ENCODE data around the gene SEC24D. TPM values are rescaled to one million over a fixed set of nuclear protein-coding genes. Genes with fewer than 3 reads are reported as not detected.
"Not testable (repeated sequence)": the region's sequence is repeated elsewhere in the genome, so short reads cannot be mapped to it uniquely, and the experiment has no call there.

The SEC24D gene
- 10.2 TPM for total RNA-seq
- long read RNA-seq, full-length matches to known transcripts, result 11 of 17 reads
- long read RNA-seq, partial matches to known transcripts, result 3 of 17 reads
- long read RNA-seq, other reads (novel, unspliced or antisense), result 3 of 17 reads

GRCh38 chr4:118835571-118836300, at the start of gene SEC24D:
SEC24D (minus strand) TSS chr4:118836126; CDS start chr4:118833696, 2,430 bp downstream.
- peak; percentile 94 for DNase-seq
- intact Hi-C loops (cut with DNase I), result loop anchor here (10.0 kb wide), 1 partner anchor 49 kb away; the partner anchor contains the start of gene SYNPO2
- peak; percentile 98 for ATAC-seq (ENCODE audit: poor library complexity)

GRCh38 chr4:118884716-118885115, 48.8 kb upstream of the SEC24D start:
- intact Hi-C loops (cut with DNase I), result loop anchor here (10.0 kb wide), 1 partner anchor 50 kb away; the partner anchor contains the start of gene SEC24D
- no peak for DNase-seq
- no peak for ATAC-seq (ENCODE audit: poor library complexity)

GRCh38 chr4:118883861-118884260, 47.9 kb upstream of the SEC24D start:
- DNase-seq, result no peak
- intact Hi-C loops (cut with DNase I), result loop anchor here (10.0 kb wide), 1 partner anchor 49 kb away; the partner anchor contains the start of gene SEC24D
- no peak for ATAC-seq (ENCODE audit: poor library complexity)

- intact Hi-C loops (cut with DNase I), result loop anchor here (10.0 kb wide), 1 partner anchor 47 kb away; the partner anchor contains the start of gene SEC24D
- DNase-seq (no peak), ATAC-seq (ENCODE audit: poor library complexity) (no peak)
Measured at GRCh38 chr4:118881512-118882146, 45.7 kb upstream of the SEC24D start.

- intact Hi-C loops (cut with DNase I), result no loop called here
- DNase-seq (no peak), ATAC-seq (ENCODE audit: poor library complexity) (no peak)
Measured at GRCh38 chr4:118879409-118879808, 43.5 kb upstream of the SEC24D start.

- DNase-seq; intact Hi-C loops (cut with DNase I): not testable (repeated sequence)
Measured at GRCh38 chr4:118878507-118878906, 42.6 kb upstream of the SEC24D start.

GRCh38 chr4:118877797-118878196, 41.9 kb upstream of the SEC24D start:
- ATAC-seq (ENCODE audit: poor library complexity), result no peak
- intact Hi-C loops (cut with DNase I), result no loop called here

More at GRCh38 chr4:118878507-118878906, 42.6 kb upstream of the SEC24D start:
- ATAC-seq (ENCODE audit: poor library complexity), result not testable (repeated sequence)

GRCh38 chr4:118872181-118872580, 36.3 kb upstream of the SEC24D start:
- no peak for ATAC-seq (ENCODE audit: poor library complexity)
- no peak for DNase-seq
- intact Hi-C loops (cut with DNase I), result no loop called here

More at GRCh38 chr4:118877797-118878196, 41.9 kb upstream of the SEC24D start:
- DNase-seq, result no peak

GRCh38 chr4:118869808-118870342, 33.9 kb upstream of the SEC24D start:
- intact Hi-C loops (cut with DNase I), result no loop called here
- DNase-seq, result no peak
- peak; percentile 62 for ATAC-seq (ENCODE audit: poor library complexity)

- DNase-seq, result no peak
- ATAC-seq (ENCODE audit: poor library complexity), result no peak
- intact Hi-C loops (cut with DNase I), result no loop called here
Measured at GRCh38 chr4:118867311-118868067, 31.6 kb upstream of the SEC24D start.

- ATAC-seq (ENCODE audit: poor library complexity), result no peak
- intact Hi-C loops (cut with DNase I), result no loop called here
- no peak for DNase-seq
Measured at GRCh38 chr4:118866442-118866841, 30.5 kb upstream of the SEC24D start.

GRCh38 chr4:118865091-118865708, 29.3 kb upstream of the SEC24D start:
- DNase-seq (no peak), ATAC-seq (ENCODE audit: poor library complexity) (peak; percentile 92)
- intact Hi-C loops (cut with DNase I), result no loop called here

- no peak for ATAC-seq (ENCODE audit: poor library complexity)
- intact Hi-C loops (cut with DNase I), result no loop called here
Measured at GRCh38 chr4:118858779-118859178, 22.9 kb upstream of the SEC24D start.

GRCh38 chr4:118857760-118858159, 21.8 kb upstream of the SEC24D start:
- DNase-seq (no peak), ATAC-seq (ENCODE audit: poor library complexity) (no peak)
- intact Hi-C loops (cut with DNase I), result no loop called here

More at GRCh38 chr4:118858779-118859178, 22.9 kb upstream of the SEC24D start:
- DNase-seq, result no peak

GRCh38 chr4:118850488-118851173, 14.7 kb upstream of the SEC24D start:
- ATAC-seq (ENCODE audit: poor library complexity), result peak; percentile 39
- no peak for DNase-seq
- intact Hi-C loops (cut with DNase I), result no loop called here

GRCh38 chr4:118849867-118850487, 14.1 kb upstream of the SEC24D start:
- DNase-seq (no peak), ATAC-seq (ENCODE audit: poor library complexity) (no peak)
- intact Hi-C loops (cut with DNase I), result loop anchor here (10.0 kb wide), 1 partner anchor 65 kb away; no protein-coding TSS in a partner anchor

GRCh38 chr4:118848901-118849300, 13.0 kb upstream of the SEC24D start:
- DNase-seq, result no peak
- ATAC-seq (ENCODE audit: poor library complexity), result no peak
- intact Hi-C loops (cut with DNase I), result loop anchor here (10.0 kb wide), 1 partner anchor 64 kb away; no protein-coding TSS in a partner anchor

All from Right ventricle myocardium superior (tissue), 1 donor.